ENCODE measurements around the gene GNAT3.

Gene GNAT3

GRCh38 chr7:80505900-80506500, 5.9 kb downstream of the GNAT3 start:
- DNase-seq: no peak
- intact Hi-C loops (cut with DNase I): no loop called here

GRCh38 chr7:80500325-80500724, 11.5 kb downstream of the GNAT3 start:
- intact Hi-C loops (cut with DNase I): no loop called here

GRCh38 chr7:80499350-80499953, 12.4 kb downstream of the GNAT3 start:
- no peak for DNase-seq
- intact Hi-C loops (cut with DNase I): no loop called here

More at GRCh38 chr7:80500325-80500724, 11.5 kb downstream of the GNAT3 start:
- no peak for DNase-seq

GRCh38 chr7:80498481-80499349, 13.1 kb downstream of the GNAT3 start:
- intact Hi-C loops (cut with DNase I): no loop called here

GRCh38 chr7:80496586-80496985, 15.3 kb downstream of the GNAT3 start:
- intact Hi-C loops (cut with DNase I): no loop called here
- DNase-seq: no peak

More at GRCh38 chr7:80498481-80499349, 13.1 kb downstream of the GNAT3 start:
- DNase-seq: no peak

- DNase-seq: no peak
- intact Hi-C loops (cut with DNase I): no loop called here
Measured at GRCh38 chr7:80493121-80493849, 18.6 kb downstream of the GNAT3 start.

- intact Hi-C loops (cut with DNase I): no loop called here
- no peak for DNase-seq
Measured at GRCh38 chr7:80491462-80491861, 20.4 kb downstream of the GNAT3 start.

GRCh38 chr7:80488851-80489370, 23.0 kb downstream of the GNAT3 start:
- intact Hi-C loops (cut with DNase I): loop anchor here (10.0 kb wide), 1 partner anchor 64 kb away; no protein-coding TSS in a partner anchor
- DNase-seq: no peak

- intact Hi-C loops (cut with DNase I): loop anchor here (10.0 kb wide), 1 partner anchor 64 kb away; no protein-coding TSS in a partner anchor
- no peak for DNase-seq
Measured at GRCh38 chr7:80488406-80488805, 23.5 kb downstream of the GNAT3 start.

- no peak for DNase-seq
- intact Hi-C loops (cut with DNase I): loop anchor here (10.0 kb wide), 1 partner anchor 61 kb away; no protein-coding TSS in a partner anchor
Measured at GRCh38 chr7:80485721-80486120, 26.1 kb downstream of the GNAT3 start.

- DNase-seq: no peak
- intact Hi-C loops (cut with DNase I): loop anchor here (10.0 kb wide), 1 partner anchor 58 kb away; no protein-coding TSS in a partner anchor
Measured at GRCh38 chr7:80482950-80483349, 28.9 kb downstream of the GNAT3 start.

GRCh38 chr7:80481196-80481884, 30.5 kb downstream of the GNAT3 start:
- intact Hi-C loops (cut with DNase I): loop anchor here (10.0 kb wide), 1 partner anchor 57 kb away; no protein-coding TSS in a partner anchor
- DNase-seq: no peak

- no peak for DNase-seq
- intact Hi-C loops (cut with DNase I): loop anchor here (10.0 kb wide), 1 partner anchor 56 kb away; no protein-coding TSS in a partner anchor
Measured at GRCh38 chr7:80480566-80480965, 31.3 kb downstream of the GNAT3 start.

- DNase-seq: no peak
- intact Hi-C loops (cut with DNase I): no loop called here
Measured at GRCh38 chr7:80478683-80479082, 33.2 kb downstream of the GNAT3 start.

- no peak for DNase-seq
- intact Hi-C loops (cut with DNase I): no loop called here
Measured at GRCh38 chr7:80476035-80476434, 35.8 kb downstream of the GNAT3 start.

- DNase-seq: no peak
- intact Hi-C loops (cut with DNase I): no loop called here
Measured at GRCh38 chr7:80475383-80475782, 36.5 kb downstream of the GNAT3 start.

GRCh38 chr7:80473751-80474150, 38.1 kb downstream of the GNAT3 start:
- intact Hi-C loops (cut with DNase I): no loop called here
- DNase-seq: no peak

GRCh38 chr7:80472491-80473200, 39.2 kb downstream of the GNAT3 start:
- intact Hi-C loops (cut with DNase I): no loop called here

More at GRCh38 chr7:80472491-80473200, 39.2 kb downstream of the GNAT3 start:
- no peak for DNase-seq
